ENCODE results near the gene ECHDC3. TPM values are rescaled to one million over a fixed set of nuclear protein-coding genes. Genes with fewer than 3 reads are reported as not detected.

The ECHDC3 gene
- total and polyA plus RNA-seq, 2 of the 8 experiments (the other 6 are each of a cell fraction or from before 2014, with no cell fraction given) = 15.6 to 19.9 TPM

DNA sequence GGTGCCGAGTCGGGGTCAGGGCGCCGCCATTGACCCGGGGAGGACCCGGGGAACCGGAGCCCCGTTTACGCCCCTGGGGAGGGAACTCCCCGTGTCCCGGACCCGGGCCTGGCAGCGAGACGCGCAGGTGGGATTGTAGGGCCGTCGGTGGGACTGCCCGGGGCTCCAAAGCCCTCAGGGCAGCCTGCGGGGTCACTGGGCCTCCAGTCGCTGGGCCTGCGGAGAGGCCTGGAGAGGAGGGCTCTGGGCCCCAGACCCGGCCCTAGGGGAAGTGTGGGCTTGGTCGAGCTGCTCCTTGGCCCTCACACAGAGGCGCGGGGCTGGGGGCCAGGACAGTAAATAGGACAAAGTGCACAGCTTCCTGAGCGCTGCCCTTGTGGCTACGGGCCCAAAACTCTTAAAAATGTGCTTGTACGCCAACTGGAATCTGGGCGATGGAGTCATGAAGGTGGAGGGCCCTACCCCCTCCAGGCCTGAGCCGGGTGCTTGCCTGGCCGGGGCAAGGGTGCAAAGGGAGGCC is 657 bp downstream of the ECHDC3 start:
- H4K5ac ChIP-seq (ENCODE audit: insufficient read length, low read depth, low read length) = no peak overlapping the region
- peak overlapping the region; percentile 59 to 67 for H3K4me2 ChIP-seq (ENCODE audit: insufficient read depth in 1 of 2, low read depth in 2 of 2, low read length in 2 of 2)
- H4K8ac ChIP-seq (ENCODE audit: extremely low read depth, insufficient read depth, low read length) = peak overlapping the region; percentile 96
- no peak overlapping the region for H3K56ac ChIP-seq (replicated peaks; ENCODE audit: insufficient read length, low read depth, low read length)
- H3K14ac ChIP-seq (ENCODE audit: insufficient read length) = no peak overlapping the region
- no peak overlapping the region for H2AFZ ChIP-seq (ENCODE audit: low read length)
- ChIA-PET POLR2A (ENCODE audit: partially characterized antibody) (interaction anchor here (0.6 to 1.8 kb wide), 3 partner anchors 14 to 220 kb away, joined by 4 to 7 read pairs (median 6); no protein-coding TSS in a partner anchor), CTCF (ENCODE audit: partially characterized antibody) (interaction anchor here (1.2 to 1.5 kb wide), 2 partner anchors 15 to 40 kb away, joined by 6 to 7 read pairs; no protein-coding TSS in a partner anchor)
- H3K9me3 ChIP-seq (ENCODE audit: insufficient read depth in 2 of 2, low read depth in 1 of 2, low read length in 1 of 2) = no peaks in the 10 kb centered on the region; a peak in 2 of 4 replicates
- H3K36me3 ChIP-seq (ENCODE audit: control insufficient read depth in 2 of 4, insufficient read depth in 4 of 4, low read length in 3 of 4) = no peaks in the 10 kb centered on the region; a peak in 1 of 8 replicates
- H2BK12ac ChIP-seq (ENCODE audit: low read depth, low read length) = no peak overlapping the region
- FAIRE-seq (no peak), DNase-seq (ENCODE audit: low read depth in 1 of 2, low spot score in 2 of 2) (peak in 1 of 2 experiments; percentile 78)
- no peak overlapping the region for H2BK120ac ChIP-seq (replicated peaks; ENCODE audit: low read depth, low read length)
- H2BK15ac ChIP-seq (ENCODE audit: low read length) = no peak overlapping the region
- no peaks in the 10 kb centered on the region for H4K20me1 ChIP-seq (replicated peaks in 1 of 2; ENCODE audit: control insufficient read depth in 1 of 2, insufficient read depth in 2 of 2, low read length in 2 of 2)
- 68% methylated on average over 25 of the region's 31 CpGs; no CpG with 5 or more reads in 1 of the 2 experiments for WGBS, 2 experiments (ENCODE audit: extremely low coverage in 1 of 2, insufficient coverage in 1 of 2, insufficient read length in 1 of 2, insufficient replicate concordance in 2 of 2, low coverage in 1 of 2, low lambda C conversion rate in 2 of 2, missing lambda C conversion rate in 1 of 2)
- no peak overlapping the region for H2BK5ac ChIP-seq (ENCODE audit: low read depth, low read length)
- H3K4ac ChIP-seq (replicated peaks; ENCODE audit: insufficient read length, low read depth, low read length) = no peak overlapping the region
- H3K79me1 ChIP-seq (ENCODE audit: low read depth, low read length) = no peaks in the 10 kb centered on the region; the same call in 1 of the 2 replicates
- no peak overlapping the region; the same call in 1 of the 2 replicates for H3K18ac ChIP-seq (ENCODE audit: extremely low read depth, low read length)
- no peaks in the 10 kb centered on the region for H3K79me2 ChIP-seq (ENCODE audit: control insufficient read depth in 1 of 2, insufficient read depth in 2 of 2, low read length in 2 of 2)
- no peak overlapping the region for H3K27ac ChIP-seq (ENCODE audit: low read depth, low read length)
- no peaks in the 10 kb centered on the region; a peak in 1 of 7 replicates for H3K27me3 ChIP-seq (replicated peaks in 1 of 4; ENCODE audit: control insufficient read depth in 3 of 4, extremely low read depth in 1 of 4, insufficient read depth in 3 of 4, low read length in 3 of 4)
- peak overlapping the region; percentile 36 to 61 (median 45) for H3K4me3 ChIP-seq (ENCODE audit: extremely low read depth in 1 of 4, insufficient read depth in 2 of 4, low read depth in 3 of 4, low read length in 4 of 4)
- H3K23me2 ChIP-seq (ENCODE audit: low read depth, low read length) = peaks cover 3% of the 10 kb centered on the region; the same call in 1 of the 2 replicates
- H2BK20ac ChIP-seq (ENCODE audit: low read length) = no peak overlapping the region
- H2AK5ac ChIP-seq (ENCODE audit: low read depth, low read length) = no peak overlapping the region
- peaks cover 0 to 3% (median 0%) of the 10 kb centered on the region in 4 experiments; a peak in 4 of 7 replicates for H3K4me1 ChIP-seq (replicated peaks in 1 of 4; ENCODE audit: control insufficient read depth in 3 of 4, insufficient read depth in 4 of 4, low read length in 3 of 4)
- H3K9ac ChIP-seq (replicated peaks in 1 of 4; ENCODE audit: extremely low read depth in 1 of 4, low read depth in 3 of 4, low read length in 3 of 4) = peak overlapping the region in 1 of 4 experiments; percentile 27; a peak in 2 of 7 replicates
- no peak overlapping the region for H3K23ac ChIP-seq (ENCODE audit: insufficient read length)
- no peak overlapping the region for H4K91ac ChIP-seq (replicated peaks; ENCODE audit: insufficient read length, low read length)
- no peak for TF ChIP-seq JUND (IDR thresholded peaks at IDR 0.05; ENCODE audit: low read length)
- TF ChIP-seq YY1 (IDR thresholded peaks at IDR 0.05; ENCODE audit: low read depth, low read length) = 0 out of 2 replicates have a peak, but pooled peaks have one; percentile 2

Data from H1 (cell line).